Measurements from ENCODE around the gene FRMPD4.

FRMPD4 gene

DNA sequence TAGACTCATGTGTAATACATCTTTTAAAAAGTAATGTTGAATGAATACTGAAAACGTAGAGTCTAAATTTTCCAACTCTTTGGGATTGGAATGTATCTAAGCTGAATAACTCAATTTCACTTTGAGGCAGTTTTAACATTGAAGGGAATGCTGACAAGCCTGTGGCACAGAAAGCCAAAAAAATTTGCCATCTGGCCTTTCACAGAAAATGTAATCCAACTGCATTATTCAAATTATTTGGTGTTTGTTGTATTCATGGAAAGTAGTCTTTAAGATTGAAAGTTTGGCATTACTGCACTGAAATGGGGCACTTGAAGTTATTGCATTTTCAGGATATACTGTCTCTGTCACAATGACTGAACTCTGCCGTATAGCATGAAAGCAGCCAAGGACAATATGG, 186.9 kb downstream of the FRMPD4 start:
- H3F3A ChIP-seq (ENCODE audit: insufficient read depth, low read length), result no peaks in the 10 kb centered on the region
- no peaks in the 10 kb centered on the region for H3K79me2 ChIP-seq (ENCODE audit: insufficient read depth, low read length)
- H3K9ac ChIP-seq (ENCODE audit: low read length), result no peak overlapping the region
- no peaks in the 10 kb centered on the region for H3K9me3 ChIP-seq (ENCODE audit: low read length)
- no peak overlapping the region for H3K4me3 ChIP-seq (ENCODE audit: low read depth, low read length, poor library complexity, severe bottlenecking)
- no peaks in the 10 kb centered on the region for H4K20me1 ChIP-seq (ENCODE audit: insufficient read depth, low read length)
- no peaks in the 10 kb centered on the region for H3K27me3 ChIP-seq (ENCODE audit: insufficient read depth, low read length)
- no peak overlapping the region for H3K27ac ChIP-seq (ENCODE audit: low read depth, low read length, poor library complexity, severe bottlenecking)
- TF ChIP-seq EZH2 (IDR thresholded peaks at IDR 0.05; ENCODE audit: borderline replicate concordance, low read length), result no peak
- TF ChIP-seq, protein P1, sequence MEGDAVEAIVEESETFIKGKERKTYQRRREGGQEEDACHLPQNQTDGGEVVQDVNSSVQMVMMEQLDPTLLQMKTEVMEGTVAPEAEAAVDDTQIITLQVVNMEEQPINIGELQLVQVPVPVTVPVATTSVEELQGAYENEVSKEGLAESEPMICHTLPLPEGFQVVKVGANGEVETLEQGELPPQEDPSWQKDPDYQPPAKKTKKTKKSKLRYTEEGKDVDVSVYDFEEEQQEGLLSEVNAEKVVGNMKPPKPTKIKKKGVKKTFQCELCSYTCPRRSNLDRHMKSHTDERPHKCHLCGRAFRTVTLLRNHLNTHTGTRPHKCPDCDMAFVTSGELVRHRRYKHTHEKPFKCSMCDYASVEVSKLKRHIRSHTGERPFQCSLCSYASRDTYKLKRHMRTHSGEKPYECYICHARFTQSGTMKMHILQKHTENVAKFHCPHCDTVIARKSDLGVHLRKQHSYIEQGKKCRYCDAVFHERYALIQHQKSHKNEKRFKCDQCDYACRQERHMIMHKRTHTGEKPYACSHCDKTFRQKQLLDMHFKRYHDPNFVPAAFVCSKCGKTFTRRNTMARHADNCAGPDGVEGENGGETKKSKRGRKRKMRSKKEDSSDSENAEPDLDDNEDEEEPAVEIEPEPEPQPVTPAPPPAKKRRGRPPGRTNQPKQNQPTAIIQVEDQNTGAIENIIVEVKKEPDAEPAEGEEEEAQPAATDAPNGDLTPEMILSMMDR (IDR thresholded peaks at IDR 0.05; ENCODE audit: low read length), result no peak
- no peak overlapping the region for H2AFZ ChIP-seq (ENCODE audit: low read length)
- H3K9me2 ChIP-seq (ENCODE audit: low read depth, low read length), result no peaks in the 10 kb centered on the region
- H3K4me1 ChIP-seq (ENCODE audit: insufficient read depth, low read length, severe bottlenecking), result no peaks in the 10 kb centered on the region
- no peaks in the 10 kb centered on the region for H3K36me3 ChIP-seq (ENCODE audit: insufficient read depth, low read length)
- H3K4me2 ChIP-seq (ENCODE audit: low read length), result no peak overlapping the region

DNA sequence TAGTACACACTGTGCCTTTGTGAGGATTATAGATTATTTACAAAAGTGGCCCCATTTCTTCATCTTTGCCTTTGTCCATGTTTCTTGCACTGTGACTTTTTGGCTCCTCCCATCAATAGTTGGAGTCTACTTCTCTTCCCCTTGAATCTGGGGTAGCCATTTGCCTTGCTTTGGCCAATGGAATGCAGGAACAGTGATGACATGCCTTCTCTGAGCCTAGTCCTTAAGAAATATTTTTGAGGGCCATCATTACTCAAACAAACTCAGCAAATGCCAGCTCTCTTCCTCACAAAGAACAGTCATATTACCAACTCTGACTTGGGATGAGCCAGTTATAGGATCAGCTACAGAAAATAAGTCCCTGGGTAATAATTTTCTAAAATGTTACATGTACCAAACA, 189.6 kb downstream of the FRMPD4 start:
- H2AFZ ChIP-seq (ENCODE audit: low read length), result no peak overlapping the region
- no peaks in the 10 kb centered on the region for H4K20me1 ChIP-seq (ENCODE audit: insufficient read depth, low read length)
- no peak overlapping the region for H3K4me2 ChIP-seq (ENCODE audit: low read length)
- H3K36me3 ChIP-seq (ENCODE audit: insufficient read depth, low read length), result no peaks in the 10 kb centered on the region
- H3K9me3 ChIP-seq (ENCODE audit: low read length), result no peaks in the 10 kb centered on the region
- H3K4me3 ChIP-seq (ENCODE audit: low read depth, low read length, poor library complexity, severe bottlenecking), result no peak overlapping the region
- no peaks in the 10 kb centered on the region for H3K9me2 ChIP-seq (ENCODE audit: low read depth, low read length)
- no peaks in the 10 kb centered on the region for H3K4me1 ChIP-seq (ENCODE audit: insufficient read depth, low read length, severe bottlenecking)
- H3K27ac ChIP-seq (ENCODE audit: low read depth, low read length, poor library complexity, severe bottlenecking), result no peak overlapping the region
- H3F3A ChIP-seq (ENCODE audit: insufficient read depth, low read length), result no peaks in the 10 kb centered on the region
- H3K9ac ChIP-seq (ENCODE audit: low read length), result no peak overlapping the region
- H3K79me2 ChIP-seq (ENCODE audit: insufficient read depth, low read length), result no peaks in the 10 kb centered on the region
- no peak for TF ChIP-seq EZH2 (IDR thresholded peaks at IDR 0.05; ENCODE audit: borderline replicate concordance, low read length)
- TF ChIP-seq, protein P1 (IDR thresholded peaks at IDR 0.05; ENCODE audit: low read length), result no peak
- no peaks in the 10 kb centered on the region for H3K27me3 ChIP-seq (ENCODE audit: insufficient read depth, low read length)

DNA sequence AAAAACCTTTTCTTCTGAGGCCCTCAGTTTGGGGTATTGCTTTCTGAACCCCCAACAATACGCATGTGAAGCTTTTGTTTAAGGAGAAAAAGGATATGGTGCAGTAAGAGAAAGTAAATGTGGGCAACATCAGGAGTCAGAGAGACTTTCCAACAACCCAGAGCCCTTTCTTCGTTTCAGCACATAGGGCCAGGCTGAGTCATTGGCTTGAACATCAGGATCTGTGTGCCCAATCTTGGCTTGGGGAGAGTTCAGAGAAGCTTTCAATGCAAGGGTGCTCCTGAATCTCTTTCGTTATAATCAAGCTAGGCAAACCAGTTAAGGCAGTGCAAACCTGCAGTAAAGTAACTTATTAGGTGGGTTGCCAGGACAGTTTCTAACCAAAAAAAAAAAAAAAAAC, 191.2 kb downstream of the FRMPD4 start:
- no peak overlapping the region for H3K27ac ChIP-seq (ENCODE audit: low read depth, low read length, poor library complexity, severe bottlenecking)
- H3K9ac ChIP-seq (ENCODE audit: low read length), result no peak overlapping the region
- TF ChIP-seq EZH2 (IDR thresholded peaks at IDR 0.05; ENCODE audit: borderline replicate concordance, low read length), result no peak
- TF ChIP-seq, protein P1 (IDR thresholded peaks at IDR 0.05; ENCODE audit: low read length), result no peak
- H3F3A ChIP-seq (ENCODE audit: insufficient read depth, low read length), result no peaks in the 10 kb centered on the region
- H3K4me2 ChIP-seq (ENCODE audit: low read length), result no peak overlapping the region
- no peaks in the 10 kb centered on the region for H3K4me1 ChIP-seq (ENCODE audit: insufficient read depth, low read length, severe bottlenecking)
- H3K36me3 ChIP-seq (ENCODE audit: insufficient read depth, low read length), result no peaks in the 10 kb centered on the region
- H3K9me3 ChIP-seq (ENCODE audit: low read length), result no peaks in the 10 kb centered on the region
- no peaks in the 10 kb centered on the region for H3K79me2 ChIP-seq (ENCODE audit: insufficient read depth, low read length)
- H3K4me3 ChIP-seq (ENCODE audit: low read depth, low read length, poor library complexity, severe bottlenecking), result no peak overlapping the region
- no peaks in the 10 kb centered on the region for H4K20me1 ChIP-seq (ENCODE audit: insufficient read depth, low read length)
- H3K27me3 ChIP-seq (ENCODE audit: insufficient read depth, low read length), result no peaks in the 10 kb centered on the region
- no peaks in the 10 kb centered on the region for H3K9me2 ChIP-seq (ENCODE audit: low read depth, low read length)
- no peak overlapping the region for H2AFZ ChIP-seq (ENCODE audit: low read length)
